Astrocyte (in vitro differentiated cells and primary cell): ENCODE measurements around the gene FSTL4.

Experiments
- CTCF ChIP-seq: IDR thresholded peaks from 2 replicates; pipeline ENCODE4 v1.5.1; 2011; ENCODE audit warnings: low read depth, mild to moderate bottlenecking, inconsistent platforms, low read length, moderate library complexity; ENCODE audit not compliant: insufficient read depth
- EZH2 ChIP-seq: IDR thresholded peaks from 2 replicates; pipeline ENCODE4 v1.6.1; 2012; ENCODE audit warnings: mild to moderate bottlenecking, low read length, inconsistent platforms; ENCODE audit not compliant: insufficient read depth

GRCh38 chr5:133150909-133151544 lies 461.3 kb downstream of the FSTL4 start:
- no peak for TF ChIP-seq CTCF
- TF ChIP-seq EZH2 = no peak
